GM18508 (cell line): ENCODE measurements around the gene MAST3.

ENCODE experiments used
- ATAC-seq: cut with Tn5 transposase; IDR thresholded peaks from one replicate; pipeline ENCODE4 v1.9.1; 2021; ENCODE audit warnings: moderate number of reproducible peaks; ENCODE audit not compliant: insufficient read depth, unreplicated experiment

The MAST3 gene

GRCh38 chr19:18097217-18097992 lies at the start of gene MAST3:
TSS of gene MAST3 (plus strand) at chr19:18097778. CDS start at chr19:18097793, 15 bp downstream.
- ATAC-seq: no peak

- no peak for ATAC-seq
These were observed 48.2 kb upstream of the MAST3 start for GRCh38 chr19:18049385-18049784.

DNA sequence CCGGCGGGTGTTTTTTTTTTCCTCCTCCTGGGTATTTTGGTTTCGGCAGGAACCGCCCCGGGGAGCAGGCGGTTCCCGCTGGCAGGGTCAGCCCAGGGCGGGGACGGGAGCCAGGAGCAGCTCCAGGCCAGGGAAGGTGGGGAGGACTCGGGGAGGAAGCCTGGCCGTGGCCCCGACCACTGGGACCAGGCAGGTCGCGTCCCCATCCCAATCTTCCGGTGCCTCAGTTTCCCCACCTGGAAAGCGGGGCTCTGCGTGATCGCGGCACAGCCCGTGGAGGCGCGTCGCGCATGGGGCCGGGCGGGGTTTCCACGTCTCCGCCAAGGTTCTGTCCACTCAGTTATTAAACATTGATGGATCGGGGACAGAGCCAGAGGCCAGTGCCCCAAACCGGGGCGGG lies 45.7 kb upstream of the MAST3 start:
- no peak for ATAC-seq

- no peak for ATAC-seq
These were observed 43.9 kb upstream of the MAST3 start for GRCh38 chr19:18053576-18054219.

DNA sequence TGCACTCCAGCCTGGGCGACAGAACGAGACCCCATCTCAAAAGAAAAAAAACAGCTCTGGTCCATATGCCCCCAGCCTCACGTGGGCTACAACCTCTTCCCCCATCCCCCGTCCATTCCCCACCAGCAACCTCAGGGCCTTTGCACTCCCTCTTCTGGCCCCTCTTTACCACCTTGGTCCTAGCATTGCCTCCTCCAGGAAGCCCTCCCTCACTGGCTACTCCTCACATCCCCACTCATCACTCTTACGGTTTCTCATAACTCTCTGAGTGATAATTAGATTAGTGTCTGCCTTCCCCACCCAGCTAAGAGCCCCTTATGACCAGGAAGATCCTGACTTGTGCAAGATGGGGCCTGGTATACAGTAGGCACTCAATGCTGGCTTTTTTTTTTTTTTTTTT lies 41.6 kb upstream of the MAST3 start:
- no peak for ATAC-seq

- no peak for ATAC-seq
These were observed 40.0 kb upstream of the MAST3 start for GRCh38 chr19:18057557-18057956.

DNA sequence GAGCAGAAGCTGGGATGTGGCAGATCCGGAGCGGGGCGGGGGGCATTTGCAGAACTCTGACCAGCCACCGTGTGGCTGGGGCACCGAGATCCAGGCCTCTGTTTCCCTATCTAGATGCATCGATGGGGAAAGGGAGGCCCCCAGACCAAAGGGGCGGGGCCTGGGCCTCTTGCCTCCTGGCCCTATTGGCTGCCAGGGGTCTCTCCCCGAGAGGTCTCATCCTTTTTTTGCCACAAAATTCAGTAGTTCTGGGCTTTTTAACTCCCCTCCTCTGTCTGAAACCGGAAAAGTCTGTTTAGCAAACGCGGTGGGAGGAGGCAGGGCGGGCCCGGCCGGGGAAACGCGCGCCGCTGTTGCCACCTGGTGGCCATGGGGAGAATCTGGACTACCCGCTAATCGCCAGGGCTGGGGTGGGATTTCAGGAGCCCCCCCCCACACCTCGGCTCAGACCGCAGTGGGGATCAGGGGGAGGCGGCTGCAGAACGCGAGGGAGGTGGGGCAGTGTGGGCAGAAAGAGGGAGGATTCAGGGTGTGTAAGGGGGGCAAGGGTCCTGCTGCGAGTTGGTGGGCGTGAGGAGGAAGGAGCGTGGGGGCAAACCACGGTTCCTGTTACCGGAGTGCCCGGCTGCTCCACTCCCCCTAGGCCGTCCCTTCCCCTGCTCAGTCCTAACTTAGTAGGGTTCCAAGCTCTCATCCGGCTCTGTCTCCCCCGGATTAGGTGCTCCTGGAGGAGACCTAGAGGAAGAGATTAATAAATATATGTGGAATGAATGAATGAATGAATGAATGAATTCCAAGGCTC lies 39.2 kb upstream of the MAST3 start:
- ATAC-seq: no peak

DNA sequence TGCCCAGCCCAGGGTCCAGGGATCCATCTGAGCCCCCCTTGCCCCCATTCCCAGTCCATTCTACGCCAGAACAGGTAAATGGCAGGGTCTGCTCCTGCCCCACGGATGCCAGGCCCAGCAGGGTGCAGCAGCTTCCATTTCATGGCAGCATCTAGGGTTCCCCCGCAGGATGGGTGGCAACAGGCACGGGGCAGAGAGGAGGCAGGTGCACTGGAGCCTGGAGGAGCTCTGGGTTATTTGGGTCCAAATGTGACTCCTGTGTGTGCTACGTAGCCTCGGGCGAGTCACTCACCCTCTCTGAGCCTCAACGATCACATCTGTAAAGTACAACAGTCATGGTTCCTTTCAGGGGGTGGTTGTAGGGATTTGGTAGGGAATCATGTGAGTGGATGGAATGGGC lies 38.3 kb upstream of the MAST3 start:
- no peak for ATAC-seq

- ATAC-seq: no peak
These were observed 37.7 kb upstream of the MAST3 start for GRCh38 chr19:18059902-18060301.

DNA sequence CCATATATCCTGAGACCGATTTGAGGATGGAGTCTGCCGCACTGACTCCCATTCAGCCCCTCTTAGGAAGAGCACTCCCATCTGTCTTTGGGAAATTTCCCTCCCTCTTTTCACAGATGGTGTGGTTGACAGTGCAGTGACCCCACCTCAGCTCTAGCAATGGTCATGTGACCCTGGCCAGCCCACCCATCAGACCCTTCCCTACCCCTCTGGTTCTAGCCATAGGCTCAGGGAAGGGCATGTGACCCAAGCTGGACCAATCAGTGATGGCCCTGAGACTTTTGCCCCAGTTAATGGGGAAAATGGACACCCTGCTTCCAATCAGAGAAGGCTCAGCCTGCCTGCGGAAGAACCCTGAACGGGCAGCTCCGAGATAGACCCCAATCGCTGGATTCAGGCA lies 37.1 kb upstream of the MAST3 start:
- ATAC-seq: no peak

DNA sequence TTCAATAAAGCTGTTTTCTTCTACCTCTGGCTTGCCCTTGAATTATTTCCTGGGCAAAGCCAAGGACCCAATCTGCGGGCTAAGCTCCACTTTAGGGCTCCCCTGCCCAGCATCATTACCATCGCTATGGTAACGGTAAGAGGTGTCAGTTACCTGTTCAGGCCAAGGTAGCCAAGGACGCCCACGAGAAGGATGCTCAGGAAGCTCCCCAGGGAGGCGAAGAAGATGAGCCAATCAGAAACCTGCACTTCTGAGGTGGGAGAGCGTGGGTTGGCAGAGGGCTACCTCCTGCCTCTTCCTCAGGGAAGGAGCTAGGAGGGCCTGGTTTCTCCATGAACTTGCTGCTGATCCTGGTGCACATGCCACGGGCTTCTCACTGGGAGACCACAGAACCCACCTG lies 35.5 kb upstream of the MAST3 start:
- no peak for ATAC-seq

GRCh38 chr19:18063463-18063862 lies 34.1 kb upstream of the MAST3 start:
- no peak for ATAC-seq

GRCh38 chr19:18065173-18065495 lies 32.4 kb upstream of the MAST3 start:
- no peak for ATAC-seq

GRCh38 chr19:18068395-18068794 lies 29.2 kb upstream of the MAST3 start:
- no peak for ATAC-seq

GRCh38 chr19:18069383-18069782 lies 28.2 kb upstream of the MAST3 start:
- ATAC-seq: no peak

GRCh38 chr19:18070181-18070580 lies 27.4 kb upstream of the MAST3 start:
- ATAC-seq: no peak

- ATAC-seq: no peak
These were observed 25.2 kb upstream of the MAST3 start for GRCh38 chr19:18072335-18072734.

DNA sequence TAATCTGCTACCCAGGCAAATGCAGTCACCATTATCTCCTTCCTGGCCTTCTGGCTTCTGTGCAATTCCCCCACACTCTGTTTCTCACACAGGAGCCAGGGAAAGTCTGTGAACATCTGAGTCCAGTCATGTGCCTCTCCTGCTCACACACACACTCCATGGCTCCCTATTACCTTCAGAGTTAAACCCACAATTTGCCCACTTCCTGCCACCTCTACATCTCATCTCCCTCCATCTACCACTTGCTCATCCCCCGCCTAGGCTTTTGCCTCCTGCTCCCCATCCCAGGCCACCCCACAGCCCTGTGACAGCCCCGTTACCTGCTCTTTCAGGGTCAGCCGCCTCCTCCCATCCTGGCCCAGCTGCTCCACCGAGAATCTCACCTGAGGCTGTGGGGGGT lies 24.4 kb upstream of the MAST3 start:
- ATAC-seq: no peak

DNA sequence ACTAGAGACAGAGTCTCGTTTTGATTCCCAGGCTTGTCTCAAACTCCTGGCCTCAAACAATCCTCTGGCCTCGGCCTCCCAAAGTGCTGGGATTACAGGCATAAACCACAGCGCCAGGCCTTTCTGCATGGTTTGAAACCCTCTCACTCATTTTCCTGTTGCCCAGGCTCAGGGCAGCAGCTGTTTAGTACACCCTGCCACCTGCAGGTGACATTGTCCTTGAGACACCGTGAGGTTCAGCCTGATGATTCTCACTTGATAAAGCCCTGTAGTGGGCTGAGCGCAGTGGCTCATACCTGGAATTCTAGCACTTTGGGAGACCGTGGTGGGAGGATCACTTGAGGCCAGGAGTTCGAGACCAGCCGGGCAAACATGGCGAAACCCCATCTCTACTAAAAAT lies 23.4 kb upstream of the MAST3 start:
- no peak for ATAC-seq

DNA sequence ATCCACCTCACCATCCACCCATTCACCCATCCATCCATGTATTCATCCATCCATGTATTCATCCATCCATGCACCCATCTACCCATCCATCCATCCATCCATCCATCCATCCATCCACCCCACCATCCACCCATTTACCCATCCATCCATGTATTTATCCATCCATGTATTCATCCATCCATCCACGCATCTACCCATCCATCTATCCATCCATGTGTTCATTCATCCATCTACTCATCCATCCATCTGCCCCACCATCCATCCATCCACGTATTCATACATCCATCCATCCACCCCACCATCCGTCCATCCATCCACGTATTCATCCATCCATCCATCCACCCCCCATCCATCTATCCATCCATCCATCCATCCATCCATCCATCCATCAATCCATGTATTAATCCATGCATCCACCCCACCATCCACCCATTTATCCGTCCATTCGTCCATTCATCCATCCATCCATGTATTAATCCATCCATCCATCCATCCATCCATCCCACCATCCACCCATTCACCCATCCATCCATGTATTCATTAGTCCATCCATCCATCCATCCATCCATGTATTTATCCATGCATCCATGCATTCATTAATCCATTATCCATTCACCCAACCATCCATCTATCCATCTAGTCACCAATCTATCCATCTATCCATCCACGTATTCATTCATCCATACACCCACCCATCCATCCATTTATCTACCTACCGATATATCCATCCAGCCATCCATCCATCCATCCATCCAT lies 13.5 kb upstream of the MAST3 start:
- no peak for ATAC-seq
